Central memory CD4-positive, alpha-beta T cell (primary cell): ENCODE data around the gene INPP5F.

Experiments used
- DNase-seq: peaks from one replicate; pipeline ENCODE4 v3.0.0; 2022
- total RNA-seq, 3 experiments: gene quantifications; one replicate each; lab custom pipeline; 2026; lab: John Stamatoyannopoulos, UW

INPP5F gene, protein sequence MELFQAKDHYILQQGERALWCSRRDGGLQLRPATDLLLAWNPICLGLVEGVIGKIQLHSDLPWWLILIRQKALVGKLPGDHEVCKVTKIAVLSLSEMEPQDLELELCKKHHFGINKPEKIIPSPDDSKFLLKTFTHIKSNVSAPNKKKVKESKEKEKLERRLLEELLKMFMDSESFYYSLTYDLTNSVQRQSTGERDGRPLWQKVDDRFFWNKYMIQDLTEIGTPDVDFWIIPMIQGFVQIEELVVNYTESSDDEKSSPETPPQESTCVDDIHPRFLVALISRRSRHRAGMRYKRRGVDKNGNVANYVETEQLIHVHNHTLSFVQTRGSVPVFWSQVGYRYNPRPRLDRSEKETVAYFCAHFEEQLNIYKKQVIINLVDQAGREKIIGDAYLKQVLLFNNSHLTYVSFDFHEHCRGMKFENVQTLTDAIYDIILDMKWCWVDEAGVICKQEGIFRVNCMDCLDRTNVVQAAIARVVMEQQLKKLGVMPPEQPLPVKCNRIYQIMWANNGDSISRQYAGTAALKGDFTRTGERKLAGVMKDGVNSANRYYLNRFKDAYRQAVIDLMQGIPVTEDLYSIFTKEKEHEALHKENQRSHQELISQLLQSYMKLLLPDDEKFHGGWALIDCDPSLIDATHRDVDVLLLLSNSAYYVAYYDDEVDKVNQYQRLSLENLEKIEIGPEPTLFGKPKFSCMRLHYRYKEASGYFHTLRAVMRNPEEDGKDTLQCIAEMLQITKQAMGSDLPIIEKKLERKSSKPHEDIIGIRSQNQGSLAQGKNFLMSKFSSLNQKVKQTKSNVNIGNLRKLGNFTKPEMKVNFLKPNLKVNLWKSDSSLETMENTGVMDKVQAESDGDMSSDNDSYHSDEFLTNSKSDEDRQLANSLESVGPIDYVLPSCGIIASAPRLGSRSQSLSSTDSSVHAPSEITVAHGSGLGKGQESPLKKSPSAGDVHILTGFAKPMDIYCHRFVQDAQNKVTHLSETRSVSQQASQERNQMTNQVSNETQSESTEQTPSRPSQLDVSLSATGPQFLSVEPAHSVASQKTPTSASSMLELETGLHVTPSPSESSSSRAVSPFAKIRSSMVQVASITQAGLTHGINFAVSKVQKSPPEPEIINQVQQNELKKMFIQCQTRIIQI
- total RNA-seq: 31.2 to 124 (median 41.7) reads per million in 3 experiments

DNA sequence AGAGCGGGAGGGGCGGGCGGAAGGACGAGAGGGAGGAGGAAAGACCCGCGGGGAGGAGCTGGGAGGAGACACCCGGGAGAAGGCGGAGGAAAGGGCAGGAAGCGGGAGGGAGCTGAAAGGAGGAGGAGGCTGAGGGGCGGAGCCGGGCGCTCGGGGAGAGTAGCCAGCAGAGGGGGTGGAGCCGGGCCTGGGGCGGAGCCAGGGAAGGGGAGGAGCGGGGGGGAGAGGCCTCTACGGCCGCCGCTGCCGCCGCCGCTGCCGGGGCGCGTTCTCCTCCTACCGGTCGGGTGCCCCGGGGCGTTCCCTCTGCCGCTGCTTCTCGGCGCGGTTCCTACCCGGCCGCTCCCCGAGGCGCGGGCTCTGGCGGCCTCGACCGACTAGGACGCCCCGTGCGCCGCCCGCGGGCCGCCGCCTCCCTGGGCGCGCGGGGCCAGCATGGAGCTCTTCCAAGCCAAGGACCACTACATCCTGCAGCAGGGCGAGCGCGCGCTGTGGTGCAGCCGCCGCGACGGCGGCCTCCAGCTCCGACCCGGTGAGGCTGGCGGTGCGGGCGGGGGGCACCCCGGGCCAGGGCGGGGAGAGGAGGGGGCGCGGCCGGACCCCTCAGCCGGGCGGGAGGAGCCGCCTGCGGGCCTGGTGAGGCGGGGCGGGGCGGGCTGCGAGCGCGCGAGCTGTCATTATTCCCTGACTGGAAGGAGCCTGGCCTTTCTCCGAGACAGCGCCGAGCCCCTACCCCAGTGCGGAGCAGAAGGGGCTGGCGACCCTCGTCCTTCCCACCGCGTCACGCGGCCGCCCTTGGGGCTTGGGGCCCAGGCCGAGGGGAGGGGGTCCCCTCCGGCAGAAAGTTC lies at the start of gene INPP5F:
INPP5F (plus strand) TSS at position 223 of the 848 bp plus-strand sequence; CDS start at position 436, 213 bp downstream.
- peak; percentile 97 for DNase-seq

DNA sequence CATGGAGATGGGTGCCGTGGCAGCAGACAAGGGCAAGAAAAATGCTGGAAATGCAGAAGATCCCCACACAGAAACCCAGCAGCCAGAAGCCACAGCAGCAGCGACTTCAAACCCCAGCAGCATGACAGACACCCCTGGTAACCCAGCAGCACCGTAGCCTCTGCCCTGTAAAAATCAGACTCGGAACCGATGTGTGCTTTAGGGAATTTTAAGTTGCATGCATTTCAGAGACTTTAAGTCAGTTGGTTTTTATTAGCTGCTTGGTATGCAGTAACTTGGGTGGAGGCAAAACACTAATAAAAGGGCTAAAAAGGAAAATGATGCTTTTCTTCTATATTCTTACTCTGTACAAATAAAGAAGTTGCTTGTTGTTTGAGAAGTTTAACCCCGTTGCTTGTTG lies 48.7 kb upstream of the INPP5F start:
- DNase-seq: no peak

DNA sequence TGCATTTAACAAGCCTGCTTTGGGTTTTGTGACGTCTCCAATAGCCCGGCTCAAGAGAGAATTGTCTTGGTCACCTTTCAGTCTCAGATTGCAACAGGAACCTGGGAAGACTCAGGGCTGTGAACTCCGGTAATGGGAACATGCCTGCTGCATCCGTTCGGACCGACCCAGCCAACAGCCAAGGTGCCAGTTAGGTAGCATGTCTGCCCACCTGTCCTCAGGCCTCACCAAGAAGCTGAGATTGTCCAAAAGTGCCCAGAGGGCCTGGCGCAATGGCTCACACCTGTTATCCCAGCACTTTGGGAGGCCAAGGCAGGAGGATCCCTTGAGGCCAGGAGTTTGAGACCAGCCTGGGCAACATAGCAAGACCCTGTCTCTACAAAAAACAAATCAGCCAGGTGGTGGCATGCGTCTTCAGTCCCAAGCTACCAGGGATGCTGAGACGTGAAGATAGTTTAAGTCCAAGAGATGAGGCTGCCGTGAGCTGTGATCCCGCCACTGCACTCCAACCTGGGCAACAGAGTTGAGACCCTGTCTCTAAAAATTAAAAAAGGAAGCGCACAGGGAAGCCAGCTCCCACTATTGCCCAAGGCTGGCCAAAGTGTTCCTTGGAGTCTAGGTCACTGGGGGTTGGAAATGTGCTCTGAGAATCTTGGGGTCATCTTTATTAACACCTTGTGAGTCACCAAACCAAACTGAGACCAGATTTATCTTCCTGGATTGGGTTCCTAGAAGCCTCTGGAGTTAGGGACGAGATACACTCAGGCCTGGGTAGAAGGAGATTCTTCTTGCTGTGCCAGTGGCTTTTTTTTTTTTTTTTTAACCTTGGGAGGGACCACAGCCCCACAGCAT lies 47.7 kb upstream of the INPP5F start:
- no peak for DNase-seq

DNA sequence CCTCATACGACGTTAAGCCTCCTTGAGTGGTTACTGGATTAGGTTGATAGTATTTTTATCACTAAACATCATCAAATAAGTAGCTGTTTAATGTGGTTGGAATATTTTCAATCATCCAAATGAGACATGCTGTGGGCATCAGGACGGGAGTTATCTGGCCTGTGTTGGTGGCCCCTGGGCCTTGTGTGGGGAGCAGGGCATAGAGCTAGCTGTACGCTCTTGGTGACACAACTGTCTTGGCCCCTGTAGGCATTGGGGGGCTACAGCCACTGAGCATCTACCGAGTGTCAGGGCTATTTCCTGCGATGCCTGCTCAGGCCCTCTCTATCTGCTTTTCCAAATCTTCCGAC lies 46.4 kb upstream of the INPP5F start:
- no peak for DNase-seq

DNA sequence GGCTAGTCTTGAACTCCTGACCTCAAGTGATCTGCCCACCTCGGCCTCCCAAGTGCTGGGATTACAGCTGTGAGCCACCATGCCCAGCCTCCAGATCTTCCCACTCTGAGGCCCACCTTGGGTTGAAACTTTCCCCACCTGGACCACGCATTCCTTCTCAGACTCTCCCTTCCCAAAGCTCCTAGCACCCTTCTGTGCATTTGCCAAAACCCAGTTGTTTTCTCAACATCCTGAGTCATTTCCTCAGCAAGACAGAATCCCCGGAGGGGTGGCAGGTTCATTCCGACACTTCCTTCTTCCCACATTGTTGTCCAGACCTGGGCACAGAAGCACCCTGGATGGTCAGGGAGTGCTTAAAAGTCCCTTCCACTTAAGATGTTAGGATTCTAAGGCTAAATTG lies 45.8 kb upstream of the INPP5F start:
- no peak for DNase-seq

DNA sequence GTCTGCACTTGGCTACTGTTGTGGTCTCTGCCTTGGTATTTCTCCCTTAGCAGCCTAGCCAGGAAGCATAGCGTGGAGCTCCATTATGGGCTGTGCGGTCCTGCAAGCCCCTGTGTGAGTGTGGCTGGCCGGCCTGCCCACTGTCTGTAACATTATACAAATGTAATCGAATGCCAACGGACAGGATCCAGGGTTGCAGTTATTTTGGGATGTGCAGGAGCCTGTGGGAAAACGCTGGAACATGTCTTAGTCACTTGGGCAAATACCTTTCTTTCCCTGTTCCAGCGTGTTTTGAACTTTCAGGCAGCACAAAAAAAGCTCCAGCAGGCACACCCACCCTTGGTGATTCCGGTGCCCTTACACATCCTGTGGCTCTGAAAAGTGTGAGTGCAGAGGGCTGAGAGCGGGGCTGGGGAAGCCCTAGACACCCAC lies 45.2 kb upstream of the INPP5F start:
- DNase-seq: no peak

DNA sequence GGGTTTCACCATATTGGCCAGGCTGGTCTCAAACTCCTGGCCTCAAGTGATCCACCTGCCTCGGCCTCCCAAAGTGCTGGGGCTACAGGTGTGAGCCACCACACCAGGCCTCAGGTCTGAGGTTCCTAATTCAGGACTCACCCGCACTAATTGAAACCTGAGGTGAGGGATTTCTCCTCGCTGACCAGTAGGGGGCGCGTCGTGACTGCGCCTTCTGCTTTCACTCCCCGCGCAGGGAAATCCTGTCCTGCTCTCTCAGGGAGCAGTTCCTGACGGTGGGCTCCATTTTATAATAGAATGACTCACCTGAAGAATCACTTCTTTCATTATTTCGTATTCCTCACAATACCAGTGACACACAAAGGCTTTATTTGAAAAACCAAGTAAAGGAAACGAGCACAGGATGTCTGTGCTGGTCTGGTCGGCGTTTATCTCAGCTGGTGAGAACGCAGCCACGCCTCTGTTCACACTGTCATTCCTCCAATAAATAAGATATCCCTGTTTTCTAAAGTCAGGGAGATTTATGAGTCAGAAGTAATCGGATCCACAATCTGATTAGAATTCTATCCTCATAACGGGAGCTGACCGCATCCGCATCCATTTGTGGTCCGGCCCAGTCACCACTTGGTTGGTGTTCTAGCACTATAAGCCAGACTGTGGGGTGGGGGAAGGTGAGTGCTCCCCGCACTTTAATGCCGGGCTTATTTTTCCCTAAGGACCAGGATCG lies 39.2 kb upstream of the INPP5F start:
- DNase-seq: peak; percentile 75

DNA sequence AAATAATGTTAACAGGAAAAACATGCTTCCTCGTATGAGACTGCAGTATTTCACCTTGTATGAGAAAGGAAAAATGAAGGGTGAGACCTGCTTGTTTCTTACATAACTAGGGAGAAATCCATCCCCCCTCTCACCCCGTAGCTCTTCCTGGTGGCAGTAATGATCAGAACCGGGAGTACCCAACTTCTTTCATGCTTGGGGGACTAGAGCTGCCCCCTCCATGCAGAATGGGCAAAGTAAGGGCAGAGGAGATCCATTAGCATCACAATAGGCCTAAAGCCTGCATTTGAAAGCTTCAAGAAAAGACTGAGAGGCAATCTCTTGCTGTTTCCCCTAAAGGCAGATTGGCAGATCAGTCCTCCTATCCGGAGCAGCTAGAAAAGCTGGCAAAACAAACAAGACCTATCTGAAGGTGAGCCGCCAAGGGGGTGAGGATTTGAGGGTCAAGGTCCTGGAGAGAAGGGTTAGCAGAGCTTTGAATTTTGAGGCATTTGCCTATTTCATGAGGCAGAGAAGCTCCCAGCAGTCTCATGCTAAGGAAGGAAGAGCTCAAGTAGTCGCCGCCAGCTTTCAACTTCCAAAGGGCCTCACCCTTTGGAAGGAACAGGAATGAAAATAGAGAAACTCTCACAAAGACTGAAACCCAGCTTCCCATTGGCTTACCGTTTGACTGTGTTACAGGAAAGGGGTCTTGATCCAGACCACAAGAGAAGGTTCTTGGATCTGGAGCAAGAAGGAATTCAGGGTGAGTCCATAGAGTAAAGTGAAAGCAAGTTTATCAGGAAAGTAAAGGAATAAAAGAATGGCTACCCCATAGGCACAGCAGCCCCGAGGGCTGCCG lies 38.4 kb upstream of the INPP5F start:
- no peak for DNase-seq

DNA sequence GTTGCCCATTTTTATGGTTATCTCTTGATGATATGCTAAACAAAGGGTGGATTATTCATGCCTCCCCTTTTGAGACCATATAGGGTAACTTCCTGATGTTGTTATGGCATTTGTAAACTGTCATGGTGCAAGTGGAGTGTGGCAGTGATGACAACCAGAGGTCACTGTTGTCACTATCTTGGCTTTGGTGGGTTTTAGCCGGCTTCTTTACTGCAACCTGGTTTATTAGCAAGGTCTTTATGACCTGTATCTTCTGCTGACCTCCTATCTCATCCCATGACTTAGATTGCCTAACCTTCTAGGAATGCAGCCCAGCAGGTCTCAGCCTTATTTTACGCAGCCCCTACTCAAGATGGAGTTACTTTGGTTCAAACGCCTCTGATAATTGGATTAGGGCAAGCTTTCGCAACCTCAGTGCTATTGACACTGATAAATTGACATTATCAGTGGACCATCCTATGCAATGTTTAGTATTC lies 37.8 kb upstream of the INPP5F start:
- DNase-seq: no peak

DNA sequence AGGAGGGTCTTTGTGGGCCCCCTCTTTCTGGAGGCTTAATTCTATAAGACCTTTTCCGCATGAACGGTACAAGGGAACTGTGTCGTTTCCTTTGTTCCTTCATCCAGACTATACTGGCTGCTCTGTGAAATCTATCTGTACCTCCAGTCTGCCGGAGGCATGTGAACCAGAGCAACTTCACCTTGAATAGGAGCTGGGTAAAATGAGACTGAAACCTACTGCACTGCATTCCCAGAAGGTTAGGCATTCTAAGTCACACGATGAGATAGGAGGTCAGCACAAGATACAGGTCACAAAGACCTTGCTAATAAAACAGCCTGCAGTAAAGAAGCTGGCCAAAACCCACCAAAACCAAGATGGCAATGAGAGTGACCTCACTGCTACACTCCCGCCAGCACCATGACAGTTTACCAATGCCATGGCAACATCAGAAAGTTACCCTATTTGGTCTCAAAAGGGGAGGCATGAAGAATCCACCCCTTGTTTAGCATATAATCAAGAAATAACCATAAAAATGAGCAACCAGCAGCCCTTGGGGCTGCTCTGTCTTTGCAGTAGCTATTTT lies 36.8 kb upstream of the INPP5F start:
- DNase-seq: no peak

DNA sequence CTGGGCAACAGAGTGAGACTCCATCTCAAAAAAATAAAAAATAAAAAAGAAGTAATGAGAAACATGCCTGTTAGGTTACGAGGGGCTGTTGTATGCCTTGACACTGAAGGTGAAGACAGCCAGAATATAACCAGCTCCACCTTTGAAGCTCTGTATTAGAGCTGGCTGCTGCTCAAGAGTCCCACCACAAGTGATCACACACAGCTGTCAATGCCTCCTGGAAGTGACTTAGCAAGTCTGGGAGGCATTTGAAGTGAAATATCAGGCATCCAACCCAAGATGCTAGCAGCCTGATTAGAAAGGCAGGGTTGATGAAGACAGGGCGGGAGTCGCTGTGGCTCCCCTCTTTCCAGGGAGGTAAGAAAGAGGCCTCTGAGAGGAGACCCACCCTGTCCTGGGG lies 34.1 kb upstream of the INPP5F start:
- no peak for DNase-seq

DNA sequence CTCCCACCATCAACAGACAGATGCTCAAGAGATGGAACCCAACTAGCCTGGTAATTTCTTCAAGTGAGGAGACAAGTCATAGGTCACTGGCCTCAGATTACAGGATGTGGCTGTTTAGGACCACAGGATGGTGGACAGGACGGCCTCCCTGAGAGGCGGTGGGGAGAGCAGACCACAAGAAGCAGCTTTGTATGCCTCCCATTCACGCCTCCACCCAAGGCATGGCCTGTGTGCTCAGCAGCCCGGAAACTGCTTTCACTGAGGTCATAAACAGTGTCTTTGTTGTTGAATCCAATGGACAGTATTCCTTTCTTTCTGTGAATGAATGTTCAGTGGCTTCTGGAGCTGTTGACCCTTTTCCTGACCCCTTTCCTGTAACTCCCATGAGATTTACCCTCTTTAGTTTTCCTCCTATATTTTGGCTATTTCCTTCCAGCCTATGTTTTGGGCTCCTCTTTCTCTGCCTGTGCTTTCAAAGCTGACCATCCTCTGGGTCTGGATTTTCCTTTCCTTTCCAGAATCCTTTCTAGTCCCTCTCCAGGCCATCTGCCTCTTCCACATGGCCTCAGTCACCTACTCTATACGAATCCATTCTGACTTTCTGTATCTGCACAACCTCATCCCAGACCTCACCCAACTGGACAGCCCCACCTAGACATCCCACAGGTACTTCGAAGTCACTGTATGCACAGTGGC lies 32.4 kb upstream of the INPP5F start:
- no peak for DNase-seq

DNA sequence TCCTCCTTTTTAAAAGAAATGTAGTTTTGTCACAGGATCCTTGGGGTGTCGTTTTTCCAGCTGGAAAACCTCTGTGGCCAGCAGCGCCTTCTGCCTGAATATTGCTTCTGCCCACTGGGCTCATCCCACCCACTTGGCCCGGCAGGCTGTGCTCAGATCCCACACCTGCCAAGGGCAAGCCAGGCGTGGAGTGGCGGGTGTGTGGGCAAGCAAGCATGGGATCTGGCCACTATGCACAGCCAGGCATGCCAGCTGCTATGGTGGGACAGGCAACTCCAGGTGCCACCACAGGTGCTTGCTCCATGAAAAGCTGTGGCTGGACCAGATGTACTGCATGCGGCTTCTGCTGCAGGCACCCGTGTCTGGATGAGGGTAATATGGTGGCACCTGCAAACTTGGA lies 31.2 kb upstream of the INPP5F start:
- no peak for DNase-seq

DNA sequence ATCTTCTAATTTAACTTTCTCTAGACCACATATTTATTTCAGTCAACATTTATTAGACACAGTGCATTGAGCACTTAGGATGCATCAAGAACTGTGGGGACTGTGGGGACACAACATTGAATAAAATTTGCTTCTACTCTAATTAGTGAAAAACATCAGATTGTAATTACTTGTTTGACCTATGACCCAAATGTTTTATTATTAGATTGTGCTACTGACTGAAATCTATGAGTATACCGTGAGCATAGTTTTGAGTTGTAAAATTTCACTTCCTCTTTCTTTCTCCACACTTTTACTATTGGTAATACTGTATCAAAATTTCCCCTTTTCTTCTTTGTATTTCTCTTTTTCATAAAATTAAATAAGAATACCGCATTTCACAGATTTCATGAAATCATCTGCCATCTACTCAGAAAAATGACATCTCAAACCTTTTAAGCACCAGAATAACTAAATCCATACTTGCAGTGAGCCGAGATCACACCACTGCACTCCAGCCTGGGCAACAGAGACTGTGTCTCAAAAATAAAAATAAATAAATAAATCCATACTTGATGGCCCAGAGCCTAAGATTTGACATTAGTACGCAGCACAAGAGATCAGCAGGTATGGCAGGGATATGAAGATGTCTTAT lies 25.4 kb upstream of the INPP5F start:
- DNase-seq: no peak

DNA sequence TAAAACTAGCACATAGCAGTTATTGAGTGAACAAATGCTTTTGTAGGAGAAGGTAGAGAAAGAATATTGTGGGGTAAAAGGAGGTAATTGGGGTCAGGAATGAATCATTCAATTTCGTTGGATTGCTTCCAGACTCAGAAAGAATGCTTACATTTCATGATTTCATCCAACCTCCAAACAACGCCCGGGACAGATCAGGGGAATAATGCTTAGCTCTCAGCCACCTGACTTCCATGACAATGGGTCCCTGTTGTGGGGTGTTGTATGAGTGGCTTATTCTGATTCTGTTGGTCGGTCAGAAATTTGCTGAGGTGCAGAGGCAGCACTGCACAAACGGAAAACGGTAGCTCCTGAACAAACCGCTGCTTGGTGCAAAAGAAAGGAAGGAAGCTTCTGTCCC lies 24.0 kb upstream of the INPP5F start:
- no peak for DNase-seq

DNA sequence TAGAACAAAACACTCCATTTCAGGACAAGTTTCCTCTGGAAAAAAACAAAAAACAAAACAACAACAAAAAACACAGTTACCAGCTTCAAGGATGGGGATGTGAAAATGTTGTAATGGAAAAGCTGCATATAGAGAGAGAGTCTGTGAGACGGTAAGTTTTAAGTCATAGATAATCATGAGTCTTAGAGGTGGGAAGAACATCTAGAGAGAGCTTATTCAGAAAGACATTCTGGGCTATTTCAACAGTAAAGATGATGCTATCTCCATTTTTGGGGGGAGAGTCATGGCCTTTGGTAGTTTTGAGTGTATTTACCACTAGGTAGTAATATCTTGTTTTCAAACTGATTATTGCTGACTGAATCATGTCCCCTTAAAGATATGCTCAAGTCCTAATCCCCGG lies 23.3 kb upstream of the INPP5F start:
- no peak for DNase-seq

DNA sequence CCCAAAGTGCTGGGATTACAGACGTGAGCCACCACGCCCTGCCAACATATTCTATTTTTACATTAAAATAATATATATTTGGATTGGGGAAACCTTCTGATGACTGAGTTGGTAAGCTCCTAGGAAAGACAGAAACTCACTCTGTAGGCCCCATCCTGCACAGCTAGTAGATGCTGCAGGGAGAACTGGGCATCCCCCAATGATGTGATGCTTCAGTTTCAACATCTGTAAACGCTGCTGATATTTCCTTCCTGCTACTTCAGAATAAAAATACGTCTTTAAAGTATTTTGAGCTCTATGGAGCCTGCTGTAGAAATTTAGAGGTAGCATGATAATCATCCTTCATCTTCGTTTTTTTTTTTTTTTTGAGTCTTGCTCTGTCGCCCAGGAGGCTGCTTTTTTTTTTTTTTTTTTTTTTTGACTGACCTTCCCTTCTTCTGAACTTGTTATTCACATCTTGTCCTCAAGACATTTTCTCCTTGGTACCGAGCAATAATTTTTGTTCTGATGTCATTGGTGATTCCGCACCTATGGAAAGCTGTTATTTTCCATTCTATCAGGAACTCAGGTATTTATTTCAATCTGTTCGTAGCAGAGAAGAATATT lies 21.8 kb upstream of the INPP5F start:
- DNase-seq: no peak

DNA sequence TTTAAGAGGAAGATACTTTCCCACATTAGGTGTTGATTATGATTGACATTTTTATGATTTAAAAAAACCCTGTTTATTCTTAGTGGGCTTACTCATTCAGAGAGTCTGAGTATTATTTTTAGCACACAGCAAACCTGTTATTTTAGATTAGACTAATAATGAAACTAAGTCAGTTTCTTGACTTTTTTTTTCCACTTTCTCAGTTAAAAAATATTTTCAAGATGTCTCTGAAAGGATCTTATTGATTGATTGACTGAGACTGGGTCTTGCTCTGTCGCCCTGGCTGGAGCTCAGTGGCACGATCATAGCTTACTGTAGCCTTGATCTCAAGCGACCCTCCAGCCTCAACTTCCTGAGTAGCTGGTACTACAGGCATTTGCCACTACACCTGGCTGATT lies 20.4 kb upstream of the INPP5F start:
- no peak for DNase-seq
